Epithelial cell of esophagus (primary cell): ENCODE measurements around the gene CHST11.

Experiments
- DNase-seq: peaks from one replicate; pipeline ENCODE4 v3.0.0; 2010; ENCODE audit warnings: low read depth
- H3K4me3 ChIP-seq: 2 replicates; pipeline ENCODE4 v1.5.1; 2011; ENCODE audit warnings: mild to moderate bottlenecking, low read length, control low read depth
- CTCF ChIP-seq: IDR thresholded peaks from 2 replicates; pipeline ENCODE4 v1.5.1; 2011; ENCODE audit warnings: low read depth, mild to moderate bottlenecking, low read length, control low read depth, inconsistent platforms; ENCODE audit not compliant: insufficient read depth; ENCODE audit errors: missing control alignments

Gene CHST11

GRCh38 chr12:104662203-104662602 lies 205.5 kb downstream of the CHST11 start:
- no peak overlapping the region for H3K4me3 ChIP-seq
- no peak for TF ChIP-seq CTCF
- DNase-seq = no peak

DNA sequence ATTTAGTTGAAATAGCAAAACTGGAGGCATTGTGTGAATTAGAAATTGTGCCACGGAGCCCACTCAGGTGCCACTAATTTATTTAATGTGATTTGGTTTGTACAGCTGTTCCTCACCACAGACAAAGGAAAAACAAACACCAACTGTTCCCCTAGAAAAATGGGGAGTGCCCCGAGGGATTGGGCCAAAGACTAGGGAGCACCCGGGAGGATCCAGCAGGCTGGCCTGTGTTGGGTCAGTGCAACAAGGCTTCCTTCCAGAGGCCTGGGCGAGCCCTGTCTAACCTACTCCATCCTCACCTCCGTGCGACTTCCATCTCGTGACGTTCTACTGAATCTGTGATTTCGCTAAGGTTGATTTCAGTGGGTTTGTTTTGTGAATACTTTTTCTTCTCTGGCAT lies 206.2 kb downstream of the CHST11 start:
- no peak overlapping the region for H3K4me3 ChIP-seq
- no peak for TF ChIP-seq CTCF
- no peak for DNase-seq

GRCh38 chr12:104664351-104664750 lies 207.6 kb downstream of the CHST11 start:
- H3K4me3 ChIP-seq = no peak overlapping the region
- DNase-seq = no peak
- TF ChIP-seq CTCF = no peak

DNA sequence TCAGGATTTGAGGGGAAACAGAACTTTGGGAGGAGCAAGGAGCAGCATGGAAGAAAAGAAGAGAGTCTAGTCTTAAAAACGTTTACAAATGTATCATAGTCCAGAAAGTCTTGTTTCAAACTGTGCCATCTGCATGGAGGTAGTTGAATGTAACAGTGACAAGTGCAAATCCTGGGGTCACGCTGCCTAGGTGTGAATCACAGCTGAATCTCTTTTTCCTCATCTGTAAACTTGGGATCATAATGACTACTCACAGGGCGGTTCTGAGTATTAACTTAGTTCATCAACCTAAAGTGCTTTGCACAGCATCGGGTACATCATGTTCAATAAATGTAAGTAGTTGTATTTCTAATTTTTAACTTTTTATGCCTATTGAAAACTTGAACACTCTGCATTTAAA lies 208.5 kb downstream of the CHST11 start:
- TF ChIP-seq CTCF = no peak
- no peak overlapping the region for H3K4me3 ChIP-seq
- DNase-seq = peak; percentile 56

GRCh38 chr12:104667139-104667538 lies 210.4 kb downstream of the CHST11 start:
- no peak overlapping the region for H3K4me3 ChIP-seq
- DNase-seq = peak; percentile 36
- no peak for TF ChIP-seq CTCF

DNA sequence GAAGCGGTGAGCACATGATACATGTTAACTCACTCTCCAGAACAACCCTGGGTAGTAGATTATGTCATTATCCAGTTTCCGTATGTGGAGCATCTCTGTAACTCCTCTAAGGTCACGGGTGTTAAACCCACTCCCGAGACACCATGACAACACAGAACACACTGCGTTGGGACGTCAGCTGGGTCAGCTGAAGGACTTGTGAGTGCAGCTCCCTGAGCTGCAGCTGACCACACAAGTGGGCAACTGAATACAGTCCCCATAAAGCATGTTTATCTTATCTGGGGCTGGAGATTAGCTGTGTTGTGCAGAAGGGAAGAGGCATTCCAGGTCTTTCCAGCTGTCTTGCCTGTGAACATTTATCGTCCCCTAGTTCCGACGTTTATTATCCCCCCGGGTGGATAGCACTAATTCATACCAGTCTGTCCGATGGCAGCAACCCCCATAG lies 211.5 kb downstream of the CHST11 start:
- H3K4me3 ChIP-seq = no peak overlapping the region
- no peak for TF ChIP-seq CTCF
- DNase-seq = no peak

- DNase-seq = peak; percentile 76
Observed at GRCh38 chr12:104669089-104669721, 212.5 kb downstream of the CHST11 start.

More at GRCh38 chr12:104669089-104669721, 212.5 kb downstream of the CHST11 start:
- no peak for TF ChIP-seq CTCF
- H3K4me3 ChIP-seq = no peak overlapping the region
